BJ (cell line): Measurements from ENCODE around the gene APOBEC3H. TPM values are rescaled to one million over a fixed set of nuclear protein-coding genes. Genes with fewer than 3 reads are reported as not detected.
"Not testable (repeated sequence)": the region's sequence is repeated elsewhere in the genome, so short reads cannot be mapped to it uniquely, and the experiment has no call there.

Experiments used
- CTCF ChIA-PET: fragments of 350-600 bp; formaldehyde crosslinking; extraction: SDS; loops from one replicate; lab custom pipeline; 2021; ENCODE audit warnings: antibody characterized with exemption, inconsistent platforms; lab: Yijun Ruan, JAX
- POLR2A ChIA-PET: fragments of 300-600 bp; sonication (Branson Sonifier 250); formaldehyde crosslinking; extraction: SDS; loops from one replicate; lab custom pipeline; 2021; ENCODE audit warnings: antibody characterized with exemption; lab: Charles Lee
- DNase-seq: peaks from one replicate; pipeline ENCODE4 v3.0.0-alpha.2; 2011; ENCODE audit warnings: low read depth
- H3K27me3 ChIP-seq: 2 replicates; pipeline ENCODE4 v1.6.0; 2011; ENCODE audit warnings: low read length; ENCODE audit not compliant: control insufficient read depth, insufficient read depth
- H3K36me3 ChIP-seq: 2 replicates; pipeline ENCODE4 v1.5.1; 2011; ENCODE audit warnings: low read length; ENCODE audit not compliant: control insufficient read depth, insufficient read depth
- H3K4me3 ChIP-seq: 2 replicates; pipeline ENCODE4 v1.5.1; 2011; ENCODE audit warnings: low read depth, mild to moderate bottlenecking, control low read depth, low read length
- CTCF ChIP-seq: IDR thresholded peaks from 2 replicates; pipeline ENCODE4 v1.5.1; 2011; ENCODE audit warnings: low read depth, mild to moderate bottlenecking, control low read depth, inconsistent platforms, low read length, moderate library complexity; ENCODE audit not compliant: insufficient read depth
- polyA plus RNA-seq: library from polyadenylated mRNA; depleted of rRNA; stranded (reverse); fragments of >200 nt; gene quantifications from 2 replicates; pipeline ENCODE4 v1.2.3, GENCODE V29; 2011

Gene APOBEC3H
- polyA plus RNA-seq, 1 experiment: 0.10 TPM

GRCh38 chr22:39078329-39078728 lies 18.7 kb upstream of the APOBEC3H start:
- no peak for TF ChIP-seq CTCF
- ChIA-PET CTCF (interaction anchor here (1.1 kb wide), 2 partner anchors 31 to 206 kb away, joined by 3 to 5 read pairs; partner anchors contain the start of gene CBX6), POLR2A (no interaction called here)
- H3K27me3 ChIP-seq: no peaks in the 10 kb centered on the region
- no peak for DNase-seq
- H3K36me3 ChIP-seq: no peaks in the 10 kb centered on the region; the same call in 1 of the 2 replicates
- no peak overlapping the region for H3K4me3 ChIP-seq

- H3K36me3 ChIP-seq, H3K27me3 ChIP-seq, POLR2A ChIA-PET, H3K4me3 ChIP-seq, DNase-seq: not testable (repeated sequence)
- CTCF ChIA-PET: interaction anchor here (1.1 kb wide), 2 partner anchors 31 to 207 kb away, joined by 3 to 5 read pairs; partner anchors contain the start of gene CBX6
Observed at GRCh38 chr22:39079054-39079637, 17.9 kb upstream of the APOBEC3H start.

- ChIA-PET POLR2A (no interaction called here), CTCF (interaction anchor here (0.6 kb wide), 1 partner anchor 32 kb away, joined by 3 read pairs; no protein-coding TSS in a partner anchor)
- no peak for TF ChIP-seq CTCF
- no peak for DNase-seq
- no peaks in the 10 kb centered on the region for H3K27me3 ChIP-seq
- no peaks in the 10 kb centered on the region; the same call in 1 of the 2 replicates for H3K36me3 ChIP-seq
- no peak overlapping the region for H3K4me3 ChIP-seq
Observed at GRCh38 chr22:39080052-39080762, 16.8 kb upstream of the APOBEC3H start.

GRCh38 chr22:39081016-39081415 lies 16.0 kb upstream of the APOBEC3H start:
- TF ChIP-seq CTCF: no peak
- POLR2A ChIA-PET: no interaction called here
- no peaks in the 10 kb centered on the region for H3K27me3 ChIP-seq
- H3K36me3 ChIP-seq: no peaks in the 10 kb centered on the region; the same call in 1 of the 2 replicates
- DNase-seq: no peak
- CTCF ChIA-PET: no interaction called here
- no peak overlapping the region for H3K4me3 ChIP-seq

- Histone ChIP-seq H3K36me3 (no peaks in the 10 kb centered on the region; the same call in 1 of the 2 replicates), H3K4me3 (no peak overlapping the region), H3K27me3 (no peaks in the 10 kb centered on the region)
- TF ChIP-seq CTCF: no peak
- POLR2A ChIA-PET: no interaction called here
- no peak for DNase-seq
- CTCF ChIA-PET: no interaction called here
Observed at GRCh38 chr22:39081598-39081997, 15.4 kb upstream of the APOBEC3H start.
